Erythroblast (primary cell): ENCODE measurements around the gene TRIO.
"Not testable (repeated sequence)": the region's sequence is repeated elsewhere in the genome, so short reads cannot be mapped to it uniquely, and the experiment has no call there.

ENCODE experiments used
- GATA1 ChIP-seq: IDR thresholded peaks from 2 replicates; pipeline ENCODE4 v1.6.1; 2011; ENCODE audit warnings: low read depth, mild to moderate bottlenecking, control low read depth, low read length, moderate library complexity
- POLR2A ChIP-seq: IDR thresholded peaks from 2 replicates; pipeline ENCODE4 v1.6.1; 2011; ENCODE audit warnings: mild to moderate bottlenecking, low read length

- not testable (repeated sequence) for TF ChIP-seq POLR2A, GATA1
Measured at GRCh38 chr5:14392552-14392951, 249.4 kb downstream of the TRIO start.
